ENCODE results near the gene STK32B.
"Not testable (repeated sequence)": the region's sequence is repeated elsewhere in the genome, so short reads cannot be mapped to it uniquely, and the experiment has no call there.

DNA sequence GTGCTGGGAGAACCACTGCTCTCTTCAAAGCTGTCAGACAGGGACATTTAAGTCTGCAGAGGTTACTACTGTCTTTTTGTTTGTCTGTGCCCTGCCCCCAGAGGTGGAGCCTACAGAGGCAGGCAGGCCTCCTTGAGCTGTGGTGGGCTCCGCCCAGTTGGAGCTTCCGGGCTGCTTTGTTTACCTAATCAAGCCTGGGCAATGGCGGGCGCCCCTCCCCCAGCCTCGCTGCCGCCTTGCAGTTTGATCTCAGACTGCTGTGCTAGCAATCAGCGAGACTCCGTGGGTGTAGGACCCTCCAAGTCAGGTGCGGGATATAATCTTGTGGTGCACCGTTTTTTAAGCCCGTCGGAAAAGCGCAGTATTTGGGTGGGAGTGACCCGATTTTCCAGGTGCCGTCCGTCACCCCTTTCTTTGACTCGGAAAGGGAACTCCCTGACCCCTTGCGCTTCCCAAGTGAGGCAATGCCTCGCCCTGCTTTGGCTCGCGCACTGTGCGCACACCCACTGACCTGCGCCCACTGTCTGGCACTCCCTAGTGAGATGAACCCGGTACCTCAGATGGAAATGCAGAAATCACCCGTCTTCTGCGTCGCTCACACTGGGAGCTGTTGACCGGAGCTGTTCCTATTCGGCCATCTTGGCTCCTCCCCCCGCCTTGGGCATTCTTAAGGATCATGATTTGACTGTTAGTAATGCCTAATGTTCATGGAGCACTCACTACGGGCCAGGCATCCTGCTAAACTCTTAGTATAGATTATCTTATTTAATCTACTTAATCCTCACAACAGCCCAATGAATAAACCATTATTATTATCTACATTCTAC lies 392.9 kb downstream of the STK32B start:
- TF ChIP-seq, protein P1, sequence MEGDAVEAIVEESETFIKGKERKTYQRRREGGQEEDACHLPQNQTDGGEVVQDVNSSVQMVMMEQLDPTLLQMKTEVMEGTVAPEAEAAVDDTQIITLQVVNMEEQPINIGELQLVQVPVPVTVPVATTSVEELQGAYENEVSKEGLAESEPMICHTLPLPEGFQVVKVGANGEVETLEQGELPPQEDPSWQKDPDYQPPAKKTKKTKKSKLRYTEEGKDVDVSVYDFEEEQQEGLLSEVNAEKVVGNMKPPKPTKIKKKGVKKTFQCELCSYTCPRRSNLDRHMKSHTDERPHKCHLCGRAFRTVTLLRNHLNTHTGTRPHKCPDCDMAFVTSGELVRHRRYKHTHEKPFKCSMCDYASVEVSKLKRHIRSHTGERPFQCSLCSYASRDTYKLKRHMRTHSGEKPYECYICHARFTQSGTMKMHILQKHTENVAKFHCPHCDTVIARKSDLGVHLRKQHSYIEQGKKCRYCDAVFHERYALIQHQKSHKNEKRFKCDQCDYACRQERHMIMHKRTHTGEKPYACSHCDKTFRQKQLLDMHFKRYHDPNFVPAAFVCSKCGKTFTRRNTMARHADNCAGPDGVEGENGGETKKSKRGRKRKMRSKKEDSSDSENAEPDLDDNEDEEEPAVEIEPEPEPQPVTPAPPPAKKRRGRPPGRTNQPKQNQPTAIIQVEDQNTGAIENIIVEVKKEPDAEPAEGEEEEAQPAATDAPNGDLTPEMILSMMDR (IDR thresholded peaks at IDR 0.05): not testable (repeated sequence)
- not testable (repeated sequence) for TF ChIP-seq POLR2A, POLR2AphosphoS5 (IDR thresholded peaks at IDR 0.05)
